GM12878 (cell line): Measurements from ENCODE around the gene MOBP. TPM values are rescaled to one million over a fixed set of nuclear protein-coding genes. Genes with fewer than 3 reads are reported as not detected.

ENCODE experiments used
- ATAC-seq: fragments of 200-7000 bp; cut with Tn5 transposase; 3 replicates; pipeline ENCODE4 v1.9.1; 2020; ENCODE audit warnings: mild to moderate bottlenecking, moderate library complexity
- BruUV-seq: library from RNA; stranded (reverse); fragments of 400-500 nt; replicated peaks from 2 replicates; lab custom pipeline; 2021; lab: Mats Ljungman, UMichigan
- CTCF ChIA-PET: fragments of 300-600 bp; sonication (Branson Sonifier 250); formaldehyde crosslinking; extraction: SDS; loops from one replicate; lab custom pipeline; 2021; ENCODE audit warnings: inconsistent platforms; lab: Yijun Ruan, JAX
- POLR2A ChIA-PET: fragments of 350-600 bp; formaldehyde crosslinking; extraction: SDS; loops from one replicate; lab custom pipeline; 2021; ENCODE audit warnings: inconsistent platforms; lab: Charles Lee
- RAD21 ChIA-PET: fragments of 300-600 bp; sonication (Branson Sonifier 250); formaldehyde crosslinking; loops from one replicate; lab custom pipeline; 2023; ENCODE audit warnings: antibody characterized with exemption; ENCODE audit not compliant: unreplicated experiment; lab: Charles Lee
- SMC1A ChIA-PET: fragments of 300-600 bp; sonication (Branson Sonifier 250); formaldehyde crosslinking; loops from one replicate; lab custom pipeline; 2023; ENCODE audit not compliant: unreplicated experiment, uncharacterized antibody; lab: Charles Lee
- DNase-seq: peaks from one replicate; pipeline ENCODE4 v3.0.0-alpha.2; 2011; ENCODE audit warnings: low read depth, low spot score
- FAIRE-seq: peaks from 3 replicates; lab custom pipeline; 2011; peaks lifted over from hg19 to GRCh38; lab: Jason Lieb, UNC
- H2AFZ ChIP-seq: 2 replicates; pipeline ENCODE4 v1.6.0; 2011; ENCODE audit warnings: low read depth, low read length, control low read depth; ENCODE audit not compliant: control insufficient read depth
- H3K27ac ChIP-seq: 2 replicates; pipeline ENCODE4 v1.5.1; 2011; ENCODE audit warnings: control low read depth; ENCODE audit not compliant: control insufficient read depth, insufficient read depth
- H3K27me3 ChIP-seq, 2 experiments: replicated peaks in 1 of 2; 2 replicates each; pipeline versions ENCODE4 v1.6.0 to v1.6.1; 2011; ENCODE audit warnings: low read length in 1 of 2; ENCODE audit not compliant: control insufficient read depth in 2 of 2, insufficient read depth in 2 of 2
- H3K36me3 ChIP-seq, 2 experiments: 2 replicates each; pipeline ENCODE4 v1.5.1; 2011; ENCODE audit warnings: low read length in 1 of 2; ENCODE audit not compliant: control insufficient read depth in 2 of 2, insufficient read depth in 2 of 2
- H3K4me1 ChIP-seq: 2 replicates; pipeline ENCODE4 v1.6.1; 2011; ENCODE audit warnings: mild to moderate bottlenecking, low read length, moderate library complexity, mixed read lengths; ENCODE audit not compliant: control insufficient read depth, insufficient read depth
- H3K4me2 ChIP-seq: 2 replicates; pipeline ENCODE4 v1.6.0; 2011; ENCODE audit warnings: control low read depth; ENCODE audit not compliant: control insufficient read depth, insufficient read depth
- H3K4me3 ChIP-seq: fragments of 200-600 bp; sonication (generic); 2 replicates; pipeline ENCODE4 v1.5.1; 2016
- H3K79me2 ChIP-seq: 2 replicates; pipeline ENCODE4 v1.6.0; 2011; ENCODE audit warnings: low read length; ENCODE audit not compliant: control insufficient read depth, insufficient read depth
- H3K9ac ChIP-seq: 2 replicates; pipeline ENCODE4 v1.8.0; 2011; ENCODE audit warnings: low read length, control low read depth, mixed read lengths; ENCODE audit not compliant: control insufficient read depth, insufficient read depth
- H3K9me3 ChIP-seq: replicated peaks from 3 replicates; pipeline ENCODE4 v1.5.1; 2011; ENCODE audit warnings: mild to moderate bottlenecking, low read length; ENCODE audit not compliant: control insufficient read depth, insufficient read depth
- H4K20me1 ChIP-seq: 2 replicates; pipeline ENCODE4 v1.6.0; 2011; ENCODE audit not compliant: control insufficient read depth, insufficient read depth
- IRF4 ChIP-seq: IDR thresholded peaks from 2 replicates; pipeline ENCODE4 v1.6.1; 2011; ENCODE audit warnings: low read depth, low read length
- LARP7 ChIP-seq: fragments of 450-650 bp; IDR thresholded peaks from 2 replicates; pipeline ENCODE4 v1.6.1; 2017; ENCODE audit warnings: mild to moderate bottlenecking
- NFYA ChIP-seq: IDR thresholded peaks from 2 replicates; pipeline ENCODE4 v1.6.1; 2011; ENCODE audit warnings: low read depth, mild to moderate bottlenecking, low read length, improper control_type of control experiment, borderline replicate concordance
- POU2F2 ChIP-seq: IDR thresholded peaks from 3 replicates; pipeline ENCODE4 v1.6.1; 2011; ENCODE audit warnings: low read depth, mild to moderate bottlenecking, low read length, borderline replicate concordance
- ZNF622 ChIP-seq: fragments of 450-650 bp; IDR thresholded peaks from 2 replicates; pipeline ENCODE4 v1.6.1; 2017; ENCODE audit warnings: mild to moderate bottlenecking, inconsistent platforms
- WGBS: methylation state at CpG from one replicate; pipeline ENCODE4 v1.1.6; 2016; ENCODE audit warnings: low lambda C conversion rate; ENCODE audit not compliant: insufficient replicate concordance, insufficient coverage; ENCODE audit errors: missing lambda C conversion rate; 5-methylcytosine and 5-hydroxymethylcytosine counted together
- in situ Hi-C: fragments of 300-500 bp; cut with MboI; formaldehyde crosslinking; loops from 9 replicates; pipeline ENCODE4 v1.14.3; 2018; ENCODE audit warnings: mixed read lengths
- intact Hi-C: fragments of 100-400 bp; cut with micrococcal nuclease; formaldehyde crosslinking; loops from one replicate; pipeline ENCODE4 v1.14.2; 2022; ENCODE audit not compliant: unreplicated experiment
- polyA plus RNA-seq, 11 experiments: library from polyadenylated mRNA; depleted of rRNA in 4 of 11; unstranded in 6 of 11; stranded (reverse) in 5 of 11; fragments of >200 nt; fragmentation: Nextera tagmentation in 4 of 11; fragmentation: Illumina TruSeq in 1 of 11; extraction: Ambion mirVana in 4 of 11; extraction: Trizol in 1 of 11; gene quantifications; 1 replicate in 1 of 11; 2 replicates in 10 of 11; pipeline versions ENCODE4 v1.2.1 to v1.2.3, GENCODE V29; 2011 to 2016; ENCODE audit warnings: inconsistent platforms in 2 of 11, missing spikeins in 2 of 11, low read depth in 1 of 11
- total RNA-seq, 4 experiments: library from RNA; depleted of rRNA in 3 of 4; stranded (reverse); fragments of >200 nt in 3 of 4; fragmentation: Illumina TruSeq in 1 of 4; extraction: Trizol in 1 of 4; gene quantifications; 2 replicates each; pipeline versions ENCODE4 v1.2.1 to v1.2.3, GENCODE V29; 2013 to 2021
- TF ChIP-seq, protein P1 (sequence below): fragments of 450-650 bp; IDR thresholded peaks from 2 replicates; pipeline ENCODE4 v1.6.1; 2016; ENCODE audit warnings: mild to moderate bottlenecking

MOBP gene
- total and polyA plus RNA-seq, 10 of the 15 experiments (the other 5 are each of a cell fraction or from before 2014, with no cell fraction given) = 0.04 to 0.09 (median 0.08) TPM; not detected in 5

DNA sequence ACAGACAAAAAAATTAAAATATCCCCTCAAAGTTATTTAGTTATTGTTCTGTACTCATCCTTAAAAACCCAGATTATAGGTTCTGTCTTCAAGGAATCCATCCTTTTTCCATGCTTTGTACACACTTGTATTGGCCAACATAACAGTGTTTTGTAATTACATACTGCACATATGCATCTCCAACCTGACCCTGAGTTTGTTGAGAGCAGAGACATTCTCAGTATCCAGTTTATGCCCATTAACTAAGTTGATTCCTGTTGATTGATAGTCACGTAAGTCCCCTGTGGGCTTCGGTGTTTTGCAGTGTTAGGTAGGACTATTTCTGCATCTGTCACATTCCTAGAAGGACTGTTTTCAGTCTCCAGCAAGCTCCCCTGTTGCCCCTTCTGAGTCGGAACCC, 33.6 kb downstream of the MOBP start:
- no peaks in the 10 kb centered on the region for H3K36me3 ChIP-seq
- DNase-seq = no peak
- no peak overlapping the region for H3K4me3 ChIP-seq
- BruUV-seq = no TSS peak
- CTCF ChIA-PET = interaction anchor here (1.0 to 5.5 kb wide), 4 partner anchors 10 to 95 kb away, joined by 3 to 60 read pairs (median 4); partner anchors contain the start of gene RPSA
- H2AFZ ChIP-seq = no peak overlapping the region
- no peak for ATAC-seq
- no peaks in the 10 kb centered on the region for H3K4me1 ChIP-seq
- no peaks in the 10 kb centered on the region for H4K20me1 ChIP-seq
- SMC1A ChIA-PET = interaction anchor here (3.8 kb wide), 1 partner anchor 54 kb away, joined by 20 read pairs; no protein-coding TSS in a partner anchor
- WGBS = 44% methylated on average over 3 of the region's 3 CpGs
- no peak for TF ChIP-seq LARP7
- TF ChIP-seq IRF4 = no peak
- no peak for TF ChIP-seq NFYA
- TF ChIP-seq, protein P1, sequence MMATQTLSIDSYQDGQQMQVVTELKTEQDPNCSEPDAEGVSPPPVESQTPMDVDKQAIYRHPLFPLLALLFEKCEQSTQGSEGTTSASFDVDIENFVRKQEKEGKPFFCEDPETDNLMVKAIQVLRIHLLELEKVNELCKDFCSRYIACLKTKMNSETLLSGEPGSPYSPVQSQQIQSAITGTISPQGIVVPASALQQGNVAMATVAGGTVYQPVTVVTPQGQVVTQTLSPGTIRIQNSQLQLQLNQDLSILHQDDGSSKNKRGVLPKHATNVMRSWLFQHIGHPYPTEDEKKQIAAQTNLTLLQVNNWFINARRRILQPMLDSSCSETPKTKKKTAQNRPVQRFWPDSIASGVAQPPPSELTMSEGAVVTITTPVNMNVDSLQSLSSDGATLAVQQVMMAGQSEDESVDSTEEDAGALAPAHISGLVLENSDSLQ = no peak
- TF ChIP-seq POU2F2 = no peak
- no peak for TF ChIP-seq ZNF622
- FAIRE-seq = no peak
- RAD21 ChIA-PET = no interaction called here
- H3K9me3 ChIP-seq = no peaks in the 10 kb centered on the region
- peaks cover 0 to 14% of the 10 kb centered on the region in 2 experiments for H3K27me3 ChIP-seq
- H3K4me2 ChIP-seq = no peak overlapping the region
- intact Hi-C loops = no loop called here
- H3K79me2 ChIP-seq = no peaks in the 10 kb centered on the region
- no peak overlapping the region for H3K27ac ChIP-seq
- H3K9ac ChIP-seq = no peak overlapping the region
- POLR2A ChIA-PET = no interaction called here
- in situ Hi-C loops = no loop called here
